Ascending aorta (tissue), 2 donors: ENCODE measurements around the gene GTF3C1. TPM values are rescaled to one million over a fixed set of nuclear protein-coding genes. Genes with fewer than 3 reads are reported as not detected.
"Not testable (repeated sequence)": the region's sequence is repeated elsewhere in the genome, so short reads cannot be mapped to it uniquely, and the experiment has no call there.

Experiments
- DNase-seq, 2 donors: peaks; one replicate each; pipeline ENCODE4 v3.0.0-alpha.2; 2019; ENCODE audit warnings: low spot score in 2 of 2
- H3K27ac ChIP-seq, 2 donors: fragments of 200-600 bp; sonication (generic); one replicate each; pipeline ENCODE4 v1.5.1; 2016 to 2017; ENCODE audit warnings: mild to moderate bottlenecking in 1 of 2
- H3K27me3 ChIP-seq: fragments of 200-600 bp; sonication (generic); one replicate; pipeline ENCODE4 v1.5.1; 2017
- H3K36me3 ChIP-seq, 2 donors: fragments of 200-600 bp; sonication (generic); one replicate each; pipeline ENCODE4 v1.5.1; 2016
- H3K4me1 ChIP-seq, 2 donors: fragments of 200-600 bp; sonication (generic); one replicate each; pipeline ENCODE4 v1.5.1; 2016 to 2017; ENCODE audit warnings: mild to moderate bottlenecking in 1 of 2
- H3K4me3 ChIP-seq, 2 donors: fragments of 200-600 bp; sonication (generic); one replicate each; pipeline ENCODE4 v1.5.1; 2016 to 2017; ENCODE audit warnings: mild to moderate bottlenecking in 1 of 2
- H3K9me3 ChIP-seq, 2 donors: fragments of 200-600 bp; sonication (generic); one replicate each; pipeline ENCODE4 v1.5.1; 2016
- CTCF ChIP-seq, 3 experiments: fragments of 200-600 bp in 2 of 3; fragments of 450-650 bp in 1 of 3; sonication (generic) in 2 of 3; IDR thresholded peaks; one replicate each; pipeline ENCODE4 v1.5.1; 2016 to 2019; ENCODE audit warnings: antibody characterized with exemption in 3 of 3, mild to moderate bottlenecking in 1 of 3, moderate library complexity in 1 of 3
- intact Hi-C: fragments of 100-400 bp; cut with DNase I; formaldehyde crosslinking; loops from one replicate; pipeline ENCODE4 v1.15.1; 2023
- total RNA-seq: library from RNA; depleted of rRNA; stranded (reverse); fragments of >200 nt; gene quantifications from one replicate; pipeline ENCODE4 v1.1.0, GENCODE V29; 2016

Gene GTF3C1
- total RNA-seq, 1 donor from 2014 or later, result 40.6 TPM

- Histone ChIP-seq H3K9me3 (no peaks in the 10 kb centered on the region), H3K4me1 (no peaks in the 10 kb centered on the region), H3K4me3 (no peak overlapping the region), H3K27me3 (no peaks in the 10 kb centered on the region), H3K27ac (no peak overlapping the region), H3K36me3 (peaks cover 36 to 43% of the 10 kb centered on the region in 2 donors)
- DNase-seq, result no peak
- TF ChIP-seq CTCF (IDR thresholded peaks at IDR 0.05), result no peak
- intact Hi-C loops, result no loop called here
These were observed 90.6 kb downstream of the GTF3C1 start for GRCh38 chr16:27458987-27459688.

GRCh38 chr16:27458258-27458657 is 91.5 kb downstream of the GTF3C1 start:
- TF ChIP-seq CTCF (IDR thresholded peaks at IDR 0.05), result no peak
- Histone ChIP-seq H3K9me3 (no peaks in the 10 kb centered on the region), H3K27ac (no peak overlapping the region), H3K27me3 (no peaks in the 10 kb centered on the region), H3K4me1 (no peaks in the 10 kb centered on the region), H3K36me3 (peaks cover 28 to 34% of the 10 kb centered on the region in 2 donors), H3K4me3 (no peak overlapping the region)
- intact Hi-C loops, result no loop called here
- no peak for DNase-seq

GRCh38 chr16:27457605-27457900 is 92.2 kb downstream of the GTF3C1 start:
- H3K9me3 ChIP-seq, H3K27me3 ChIP-seq, H3K27ac ChIP-seq, H3K4me3 ChIP-seq, DNase-seq, H3K4me1 ChIP-seq: not testable (repeated sequence)
- intact Hi-C loops, result loop anchor here (1.0 to 2.0 kb wide), 3 partner anchors 223 to 302 kb away; no protein-coding TSS in a partner anchor
- peaks cover 21 to 27% of the 10 kb centered on the region in 2 donors for H3K36me3 ChIP-seq

- no peak for TF ChIP-seq CTCF (IDR thresholded peaks at IDR 0.05)
- intact Hi-C loops, result loop anchor here (2.0 kb wide), 2 partner anchors 221 to 277 kb away; no protein-coding TSS in a partner anchor
- DNase-seq, result no peak
- H3K27ac ChIP-seq, result no peak overlapping the region
- H3K27me3 ChIP-seq, result no peaks in the 10 kb centered on the region
- H3K9me3 ChIP-seq, result no peaks in the 10 kb centered on the region
- H3K4me3 ChIP-seq, result no peak overlapping the region
- peaks cover 2 to 8% of the 10 kb centered on the region in 2 donors for H3K36me3 ChIP-seq
- no peaks in the 10 kb centered on the region for H3K4me1 ChIP-seq
These were observed 94.0 kb downstream of the GTF3C1 start for GRCh38 chr16:27455700-27456099.

- no peak for DNase-seq
- intact Hi-C loops, result no loop called here
- Histone ChIP-seq H3K4me3 (no peak overlapping the region), H3K9me3 (no peaks in the 10 kb centered on the region), H3K27me3 (no peaks in the 10 kb centered on the region), H3K4me1 (no peaks in the 10 kb centered on the region), H3K36me3 (no peaks in the 10 kb centered on the region), H3K27ac (no peak overlapping the region)
- TF ChIP-seq CTCF (IDR thresholded peaks at IDR 0.05), result no peak
These were observed 96.3 kb downstream of the GTF3C1 start for GRCh38 chr16:27453494-27453825.

- intact Hi-C loops, result no loop called here
- no peak overlapping the region for H3K27ac ChIP-seq
- TF ChIP-seq CTCF (IDR thresholded peaks at IDR 0.05), result no peak
- H3K4me1 ChIP-seq, result no peaks in the 10 kb centered on the region
- no peaks in the 10 kb centered on the region for H3K9me3 ChIP-seq
- DNase-seq, result no peak
- no peaks in the 10 kb centered on the region for H3K27me3 ChIP-seq
- H3K36me3 ChIP-seq, result no peaks in the 10 kb centered on the region
- no peak overlapping the region for H3K4me3 ChIP-seq
These were observed 96.9 kb downstream of the GTF3C1 start for GRCh38 chr16:27452569-27453493.
